Measurements from ENCODE around the gene KRTAP21-2. TPM values are rescaled to one million over a fixed set of nuclear protein-coding genes. Genes with fewer than 3 reads are reported as not detected.
"Not testable (repeated sequence)": the region's sequence is repeated elsewhere in the genome, so short reads cannot be mapped to it uniquely, and the experiment has no call there.

The KRTAP21-2 gene
- not detected for total RNA-seq

DNA sequence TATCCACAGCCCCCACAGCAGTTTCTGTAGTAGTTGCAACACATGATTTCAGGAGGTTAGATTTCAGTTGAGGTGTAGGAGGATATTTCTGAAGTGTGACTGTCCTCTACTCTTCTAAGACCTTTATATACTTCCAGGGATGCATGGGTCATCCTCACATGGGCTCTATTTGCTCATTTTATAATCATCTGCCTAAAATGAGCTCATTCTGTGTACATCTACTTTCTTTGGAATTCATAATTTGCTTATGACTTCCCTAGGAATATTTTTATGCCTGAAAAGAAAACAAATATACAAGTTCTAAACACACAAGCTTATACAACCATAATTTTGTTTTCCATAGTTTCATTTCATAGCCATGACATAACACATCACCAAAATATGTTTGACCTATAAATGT lies at the start of gene KRTAP21-2:
TSS of gene KRTAP21-2 (minus strand) at position 101 of the 400 bp plus-strand sequence. CDS start at position 44, 57 bp downstream.
- TF ChIP-seq, protein P1, sequence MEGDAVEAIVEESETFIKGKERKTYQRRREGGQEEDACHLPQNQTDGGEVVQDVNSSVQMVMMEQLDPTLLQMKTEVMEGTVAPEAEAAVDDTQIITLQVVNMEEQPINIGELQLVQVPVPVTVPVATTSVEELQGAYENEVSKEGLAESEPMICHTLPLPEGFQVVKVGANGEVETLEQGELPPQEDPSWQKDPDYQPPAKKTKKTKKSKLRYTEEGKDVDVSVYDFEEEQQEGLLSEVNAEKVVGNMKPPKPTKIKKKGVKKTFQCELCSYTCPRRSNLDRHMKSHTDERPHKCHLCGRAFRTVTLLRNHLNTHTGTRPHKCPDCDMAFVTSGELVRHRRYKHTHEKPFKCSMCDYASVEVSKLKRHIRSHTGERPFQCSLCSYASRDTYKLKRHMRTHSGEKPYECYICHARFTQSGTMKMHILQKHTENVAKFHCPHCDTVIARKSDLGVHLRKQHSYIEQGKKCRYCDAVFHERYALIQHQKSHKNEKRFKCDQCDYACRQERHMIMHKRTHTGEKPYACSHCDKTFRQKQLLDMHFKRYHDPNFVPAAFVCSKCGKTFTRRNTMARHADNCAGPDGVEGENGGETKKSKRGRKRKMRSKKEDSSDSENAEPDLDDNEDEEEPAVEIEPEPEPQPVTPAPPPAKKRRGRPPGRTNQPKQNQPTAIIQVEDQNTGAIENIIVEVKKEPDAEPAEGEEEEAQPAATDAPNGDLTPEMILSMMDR (IDR thresholded peaks at IDR 0.05; ENCODE audit: low read depth): no peak

DNA sequence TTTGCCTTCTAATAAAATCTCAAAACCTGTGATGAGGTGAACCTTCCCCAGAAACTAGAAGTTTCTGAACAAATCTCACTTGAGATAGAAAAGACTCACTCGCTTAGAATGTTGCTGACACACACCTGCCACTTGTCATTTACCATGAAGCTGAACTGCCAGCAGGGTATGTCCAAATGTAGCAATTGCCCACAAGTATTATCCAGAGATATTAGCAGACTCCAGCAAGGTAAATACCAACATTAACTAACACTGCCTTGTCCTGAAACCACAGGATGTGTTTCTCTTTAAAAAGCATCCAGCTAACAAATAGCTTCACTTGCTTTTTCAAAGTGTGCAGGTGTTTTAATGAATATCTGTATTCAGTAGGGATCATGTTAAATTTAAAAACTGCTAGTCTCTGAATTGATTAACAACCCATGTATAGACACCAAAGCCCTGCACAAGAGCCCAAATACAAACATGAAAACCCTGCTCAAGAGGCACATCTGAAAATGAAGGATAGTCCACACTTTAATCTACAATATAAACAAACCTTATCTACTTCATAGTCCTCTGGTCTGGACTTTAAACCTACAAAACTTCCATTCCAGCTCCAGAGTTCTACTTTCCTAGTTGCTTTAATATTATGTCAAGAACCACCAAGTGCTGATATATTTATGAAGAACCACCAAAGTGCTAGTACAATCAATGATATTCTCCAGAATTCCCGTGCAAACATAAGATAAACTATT lies 46.7 kb upstream of the KRTAP21-2 start:
- TF ChIP-seq, protein P1 (IDR thresholded peaks at IDR 0.05; ENCODE audit: low read depth): no peak

DNA sequence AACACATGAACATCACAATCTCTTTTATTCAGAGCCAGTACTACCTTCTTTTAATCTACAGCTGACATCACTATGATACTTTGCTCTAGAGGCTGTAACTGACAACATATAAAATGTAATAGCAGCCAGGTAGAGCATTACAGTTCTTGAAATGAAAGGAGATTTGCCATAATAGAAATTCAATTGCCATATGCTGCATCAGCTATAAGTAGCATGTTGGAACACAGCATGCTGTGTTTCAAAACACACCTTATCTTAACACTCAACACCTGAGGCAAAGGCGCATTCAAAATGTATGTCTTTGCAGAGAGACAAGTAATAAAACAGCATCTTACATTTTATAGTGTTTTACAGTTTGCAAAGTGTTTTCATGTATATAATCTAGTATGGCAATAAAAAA lies 32.2 kb upstream of the KRTAP21-2 start:
- TF ChIP-seq, protein P1 (IDR thresholded peaks at IDR 0.05; ENCODE audit: low read depth): no peak

DNA sequence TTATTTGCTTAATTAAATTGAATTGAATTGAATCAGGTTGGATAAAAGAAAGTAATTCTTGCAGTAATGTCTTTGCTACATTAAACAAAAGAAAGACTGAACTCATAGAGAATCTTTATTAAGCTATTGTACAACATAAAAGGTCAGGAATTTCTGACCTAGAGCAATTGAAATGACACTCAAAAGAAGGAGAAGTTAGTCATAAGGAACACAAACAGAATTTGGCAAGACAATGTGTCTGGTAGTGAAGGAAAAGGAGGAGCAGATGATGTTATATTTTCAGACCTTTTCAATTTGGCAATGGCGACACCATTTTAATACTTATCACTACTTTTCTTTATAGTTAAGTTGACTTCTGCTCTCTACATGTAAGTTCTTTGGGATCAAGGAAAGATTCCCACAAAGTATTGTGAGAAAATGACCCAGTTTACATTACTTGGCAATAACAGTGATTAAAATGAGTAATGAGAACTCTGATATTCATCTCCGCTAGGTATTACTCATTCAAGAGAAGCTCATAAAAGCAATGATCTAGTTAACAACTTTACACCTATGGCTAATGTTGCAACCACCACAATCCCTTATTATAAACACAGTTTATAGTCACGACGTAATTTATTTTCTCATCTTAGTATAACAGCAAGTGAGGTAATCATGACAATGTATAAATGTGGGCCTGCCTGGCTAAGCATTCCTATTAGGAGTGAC lies 22.8 kb upstream of the KRTAP21-2 start:
- TF ChIP-seq, protein P1 (IDR thresholded peaks at IDR 0.05; ENCODE audit: low read depth): no peak

DNA sequence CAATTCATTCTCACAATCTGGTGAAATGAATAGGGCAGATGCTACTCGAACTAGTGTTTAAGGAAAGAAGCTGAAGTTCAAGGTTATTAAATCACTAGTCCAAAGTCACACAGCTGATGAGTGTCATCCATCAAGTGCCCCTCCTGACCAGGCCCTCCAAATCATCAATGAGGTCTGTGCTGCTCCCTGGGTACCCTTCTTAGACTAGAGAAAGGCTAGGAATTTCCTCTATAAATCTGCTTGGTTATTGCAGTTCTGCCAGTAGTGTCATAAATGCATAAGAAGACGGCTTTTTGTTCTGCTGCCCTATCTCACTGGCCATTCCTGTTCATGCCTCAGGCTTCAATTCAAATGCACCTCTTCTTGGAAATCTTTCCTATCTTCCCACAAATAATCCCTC lies 13.7 kb upstream of the KRTAP21-2 start:
- TF ChIP-seq, protein P1 (IDR thresholded peaks at IDR 0.05; ENCODE audit: low read depth): no peak

DNA sequence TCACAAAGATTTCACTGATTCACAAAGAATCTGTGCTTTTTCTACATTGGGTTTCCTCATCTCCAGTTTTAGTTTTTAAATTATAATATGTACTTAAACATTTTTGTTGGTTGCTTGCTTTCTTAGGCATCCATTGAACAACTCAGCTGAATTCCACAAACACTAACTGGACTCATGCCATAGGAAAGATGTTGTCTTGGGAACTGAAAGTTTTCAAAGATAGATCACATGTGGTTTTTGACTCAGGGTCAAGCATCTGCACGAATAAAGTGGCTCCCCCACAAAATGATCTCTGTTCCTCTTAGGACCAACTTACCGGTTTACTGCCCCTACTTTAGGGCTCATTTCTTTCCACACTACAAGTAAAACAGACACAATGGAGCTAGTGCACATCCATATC lies 11.2 kb upstream of the KRTAP21-2 start:
- TF ChIP-seq, protein P1 (IDR thresholded peaks at IDR 0.05; ENCODE audit: low read depth): no peak

DNA sequence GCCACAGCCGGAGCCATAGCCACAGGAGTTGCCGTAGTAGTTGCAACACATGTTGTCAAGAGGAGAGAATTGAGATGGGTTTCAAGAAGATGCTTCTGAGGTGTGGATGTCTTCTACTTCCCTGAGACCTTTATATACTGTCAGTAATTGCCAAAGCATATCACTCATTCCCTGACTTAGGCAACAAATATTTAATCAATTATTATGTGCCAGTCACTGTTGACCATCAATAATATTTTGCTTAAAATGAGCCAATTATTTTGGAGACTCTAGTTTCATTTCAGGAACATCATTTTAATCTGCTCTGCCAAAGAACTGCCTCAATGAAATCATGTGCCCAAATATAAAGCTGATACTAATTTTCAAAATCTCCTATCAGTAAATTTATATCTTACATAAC lies 8.3 kb upstream of the KRTAP21-2 start, which contains the start of gene KRTAP21-1:
TSS of gene KRTAP21-1 (minus strand) at position 101 of the 400 bp plus-strand sequence. CDS start at position 51, 50 bp downstream.
- TF ChIP-seq, protein P1 (IDR thresholded peaks at IDR 0.05; ENCODE audit: low read depth): not testable (repeated sequence)

Data from subcutaneous adipose tissue (tissue), 4 donors.